ENCODE results near the gene CASQ1. TPM values are rescaled to one million over a fixed set of nuclear protein-coding genes. Genes with fewer than 3 reads are reported as not detected.

The CASQ1 gene
- total RNA-seq, 2 donors from 2014 or later: 0.29 to 0.77 TPM

DNA sequence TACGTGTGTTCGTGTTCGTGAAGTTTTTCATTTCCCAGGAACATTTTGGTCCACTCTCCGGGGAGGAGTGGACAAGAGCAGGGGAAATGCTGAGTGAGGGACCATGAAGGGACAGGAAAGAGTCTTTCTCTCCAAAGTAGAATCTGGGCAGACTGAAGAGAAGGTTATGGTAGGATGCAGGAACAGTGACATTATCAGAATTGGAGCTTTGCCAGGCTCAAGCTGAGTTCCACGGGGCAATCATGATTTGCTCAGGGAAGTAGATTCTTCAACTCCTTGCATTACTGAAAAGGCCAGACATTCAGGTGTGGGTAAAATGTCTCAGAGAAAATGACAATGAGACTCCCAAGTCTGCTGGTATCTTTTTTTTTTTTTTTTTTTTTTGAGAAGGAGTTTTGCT, 22.4 kb upstream of the CASQ1 start:
- Histone ChIP-seq H3K27me3 (ENCODE audit: control insufficient read depth, insufficient read depth, low read length, poor library complexity, severe bottlenecking) (no peaks in the 10 kb centered on the region), H3K9ac (ENCODE audit: extremely low read depth, low read length, poor library complexity, severe bottlenecking) (no peak overlapping the region), H3K27ac (ENCODE audit: low read depth, low read length) (no peak overlapping the region), H3K36me3 (ENCODE audit: control insufficient read depth, insufficient read depth, low read length) (no peaks in the 10 kb centered on the region), H3K4me3 (ENCODE audit: low read length) (no peak overlapping the region), H3K4me1 (ENCODE audit: control insufficient read depth, insufficient read depth, low read length) (peaks cover 8% of the 10 kb centered on the region), H3K9me3 (ENCODE audit: control insufficient read depth, low read length) (no peaks in the 10 kb centered on the region)
- no peaks in the 10 kb centered on the region for H3K36me3 Mint-ChIP-seq (ENCODE audit: low read depth)
- DNase-seq: no peak
- no peaks in the 10 kb centered on the region for H3K9me3 Mint-ChIP-seq
- 90 to 94% methylated on average over 2 to 5 of the region's 5 CpGs for WGBS, 2 experiments (ENCODE audit: insufficient coverage in 1 of 2, insufficient read length in 1 of 2)
- TF ChIP-seq CTCF (conservative IDR thresholded peaks at IDR 0.05): peak; percentile 7
- peaks cover 51% of the 10 kb centered on the region for H3K4me1 Mint-ChIP-seq
- H3K27me3 Mint-ChIP-seq (ENCODE audit: insufficient read depth): peaks cover 3% of the 10 kb centered on the region
- no peak overlapping the region for H3K27ac Mint-ChIP-seq
- H3K4me3 Mint-ChIP-seq: no peak overlapping the region

DNA sequence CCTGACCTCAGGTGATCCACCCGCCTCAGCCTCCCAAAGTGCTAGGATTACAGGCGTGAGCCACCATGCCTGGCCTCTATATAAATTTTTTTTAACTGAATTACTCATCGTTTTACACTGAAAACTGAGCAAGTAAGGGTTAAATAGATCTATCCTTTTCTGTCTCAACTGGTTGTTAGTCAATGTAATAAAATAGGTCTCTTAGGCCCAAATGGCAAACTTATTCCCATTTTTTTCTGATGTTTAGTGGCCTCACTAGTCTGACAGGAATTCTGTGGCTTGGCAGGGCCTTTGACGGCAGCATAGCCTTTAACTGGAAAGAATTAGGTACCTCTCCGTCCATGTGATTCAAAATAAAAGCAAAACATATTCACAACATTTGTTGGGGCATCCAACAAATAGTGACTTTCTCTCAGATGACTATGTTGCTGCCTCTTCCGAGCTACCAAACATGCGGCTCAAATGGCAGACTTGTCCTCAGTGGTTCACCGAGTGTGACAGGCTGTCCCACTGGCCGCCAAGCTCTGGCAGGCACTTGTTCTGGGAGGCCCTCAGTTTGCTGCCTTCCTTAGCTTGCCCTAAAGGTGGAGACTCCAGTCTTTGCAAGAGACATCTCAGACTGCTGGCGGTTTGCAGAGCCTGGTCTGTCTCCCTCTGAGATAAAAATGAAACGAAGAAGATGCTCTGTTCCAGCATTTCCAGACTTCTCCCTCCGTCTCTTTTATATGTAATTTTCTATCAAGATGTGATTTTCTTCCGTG, 21.6 kb upstream of the CASQ1 start:
- Histone ChIP-seq H3K4me3 (ENCODE audit: low read length) (no peak overlapping the region), H3K9ac (ENCODE audit: extremely low read depth, low read length, poor library complexity, severe bottlenecking) (no peak overlapping the region), H3K9me3 (ENCODE audit: control insufficient read depth, low read length) (no peaks in the 10 kb centered on the region), H3K27me3 (ENCODE audit: control insufficient read depth, insufficient read depth, low read length, poor library complexity, severe bottlenecking) (no peaks in the 10 kb centered on the region), H3K27ac (ENCODE audit: low read depth, low read length) (peak overlapping the region; percentile 95), H3K36me3 (ENCODE audit: control insufficient read depth, insufficient read depth, low read length) (no peaks in the 10 kb centered on the region), H3K4me1 (ENCODE audit: control insufficient read depth, insufficient read depth, low read length) (peaks cover 8% of the 10 kb centered on the region)
- 26 to 48% methylated on average over 10 to 13 of the region's 13 CpGs for WGBS, 2 experiments (ENCODE audit: insufficient coverage in 1 of 2, insufficient read length in 1 of 2)
- H3K27ac Mint-ChIP-seq: peak overlapping the region; percentile 83
- H3K4me1 Mint-ChIP-seq: peaks cover 46% of the 10 kb centered on the region
- peak overlapping the region; percentile 7 for H3K4me3 Mint-ChIP-seq
- H3K9me3 Mint-ChIP-seq: no peaks in the 10 kb centered on the region
- peaks cover 5% of the 10 kb centered on the region for H3K27me3 Mint-ChIP-seq (ENCODE audit: insufficient read depth)
- no peaks in the 10 kb centered on the region for H3K36me3 Mint-ChIP-seq (ENCODE audit: low read depth)
- DNase-seq: peak; percentile 88
- TF ChIP-seq CTCF (conservative IDR thresholded peaks at IDR 0.05): peak; percentile 54

GRCh38 chr1:160169553-160170399, 20.6 kb upstream of the CASQ1 start:
- peak; percentile 92 for DNase-seq
- H3K27ac Mint-ChIP-seq: peak overlapping the region; percentile 83
- Histone ChIP-seq H3K4me1 (ENCODE audit: control insufficient read depth, insufficient read depth, low read length) (peaks cover 8% of the 10 kb centered on the region), H3K36me3 (ENCODE audit: control insufficient read depth, insufficient read depth, low read length) (no peaks in the 10 kb centered on the region), H3K9ac (ENCODE audit: extremely low read depth, low read length, poor library complexity, severe bottlenecking) (no peak overlapping the region), H3K27ac (ENCODE audit: low read depth, low read length) (peak overlapping the region; percentile 95), H3K9me3 (ENCODE audit: control insufficient read depth, low read length) (no peaks in the 10 kb centered on the region), H3K27me3 (ENCODE audit: control insufficient read depth, insufficient read depth, low read length, poor library complexity, severe bottlenecking) (no peaks in the 10 kb centered on the region), H3K4me3 (ENCODE audit: low read length) (no peak overlapping the region)
- H3K4me1 Mint-ChIP-seq: peaks cover 42% of the 10 kb centered on the region
- H3K4me3 Mint-ChIP-seq: peak overlapping the region; percentile 19
- no peaks in the 10 kb centered on the region for H3K36me3 Mint-ChIP-seq (ENCODE audit: low read depth)
- no peaks in the 10 kb centered on the region for H3K9me3 Mint-ChIP-seq
- no peak for TF ChIP-seq CTCF (conservative IDR thresholded peaks at IDR 0.05)
- peaks cover 5% of the 10 kb centered on the region for H3K27me3 Mint-ChIP-seq (ENCODE audit: insufficient read depth)
- 20 to 30% methylated on average over 14 to 15 of the region's 15 CpGs for WGBS, 2 experiments (ENCODE audit: insufficient coverage in 1 of 2, insufficient read length in 1 of 2)

Data from endodermal cell (in vitro differentiated cells).